GM23338 (cell line): Measurements from ENCODE around the gene TTBK2. TPM values are rescaled to one million over a fixed set of nuclear protein-coding genes. Genes with fewer than 3 reads are reported as not detected.

ENCODE experiments used
- ATAC-seq: fragments of 200-7000 bp; cut with Tn5 transposase; 3 replicates; pipeline ENCODE4 v1.9.1; 2020
- DNase-seq: peaks from one replicate; pipeline ENCODE4 v3.0.0-alpha.2; 2015; ENCODE audit warnings: low spot score
- H2AFZ ChIP-seq: fragments of 200-600 bp; sonication (generic); 2 replicates; pipeline ENCODE4 v1.8.0; 2016; ENCODE audit warnings: antibody characterized with exemption, mild to moderate bottlenecking, moderate library complexity
- H3F3A ChIP-seq: fragments of 200-600 bp; sonication (generic); replicated peaks from 2 replicates; pipeline ENCODE4 v1.8.0; 2017; ENCODE audit warnings: antibody characterized with exemption, mixed run types, low read depth
- H3K27ac ChIP-seq: fragments of 200-600 bp; sonication (generic); 2 replicates; pipeline ENCODE4 v1.6.1; 2016; ENCODE audit warnings: low read depth
- H3K27me3 ChIP-seq: fragments of 200-600 bp; sonication (generic); 2 replicates; pipeline ENCODE4 v1.8.0; 2016; ENCODE audit warnings: mild to moderate bottlenecking, mixed run types, moderate library complexity; ENCODE audit not compliant: insufficient read depth
- H3K36me3 ChIP-seq: fragments of 200-600 bp; sonication (generic); 2 replicates; pipeline ENCODE4 v1.8.0; 2016; ENCODE audit warnings: mild to moderate bottlenecking; ENCODE audit not compliant: insufficient read depth
- H3K4me1 ChIP-seq: fragments of 200-600 bp; sonication (generic); 2 replicates; pipeline ENCODE4 v1.8.0; 2016; ENCODE audit warnings: mild to moderate bottlenecking, moderate library complexity; ENCODE audit not compliant: insufficient read depth
- H3K4me2 ChIP-seq: fragments of 200-600 bp; sonication (generic); 2 replicates; pipeline ENCODE4 v1.7.1; 2017; ENCODE audit warnings: mixed run types
- H3K4me3 ChIP-seq: fragments of 200-600 bp; sonication (generic); 2 replicates; pipeline ENCODE4 v1.6.1; 2016; ENCODE audit warnings: mixed run types
- H3K79me2 ChIP-seq: fragments of 200-600 bp; sonication (generic); replicated peaks from 2 replicates; pipeline ENCODE4 v1.8.0; 2017; ENCODE audit warnings: mild to moderate bottlenecking; ENCODE audit not compliant: insufficient read depth
- H3K9me2 ChIP-seq: fragments of 200-600 bp; sonication (generic); 2 replicates; pipeline ENCODE4 v1.8.0; 2017; ENCODE audit not compliant: insufficient read depth
- H4K20me1 ChIP-seq: fragments of 200-600 bp; sonication (generic); replicated peaks from 2 replicates; pipeline ENCODE4 v1.8.0; 2017; ENCODE audit warnings: mild to moderate bottlenecking; ENCODE audit not compliant: insufficient read depth
- H3K27ac Mint-ChIP-seq: 2 replicates; pipeline ENCODE4 v1.8.0; 2020; ENCODE audit warnings: inconsistent platforms, mild to moderate bottlenecking, moderate library complexity, mixed read lengths
- H3K27me3 Mint-ChIP-seq: 3 replicates; pipeline ENCODE4 v1.8.0; 2022; ENCODE audit warnings: low read depth, mild to moderate bottlenecking, moderate library complexity, mixed read lengths, inconsistent platforms; ENCODE audit not compliant: insufficient read depth, poor library complexity
- H3K36me3 Mint-ChIP-seq: 3 replicates; pipeline ENCODE4 v1.8.0; 2021; ENCODE audit warnings: low read depth, mild to moderate bottlenecking, inconsistent platforms, moderate library complexity, mixed read lengths
- H3K4me1 Mint-ChIP-seq: 3 replicates; pipeline ENCODE4 v1.8.0; 2020; ENCODE audit warnings: mild to moderate bottlenecking, inconsistent platforms, mixed read lengths
- H3K4me3 Mint-ChIP-seq: 3 replicates; pipeline ENCODE4 v1.8.0; 2021; ENCODE audit warnings: moderate library complexity, mild to moderate bottlenecking, inconsistent platforms, mixed read lengths
- H3K9me3 Mint-ChIP-seq: 3 replicates; pipeline ENCODE4 v1.8.0; 2020; ENCODE audit warnings: moderate library complexity, mild to moderate bottlenecking, inconsistent platforms, mixed read lengths
- CREB1 ChIP-seq: fragments of 250-450 bp; sonication (Bioruptor Pico); IDR thresholded peaks from 2 replicates; pipeline ENCODE4 v1.5.0; 2020; ENCODE audit warnings: low read depth, mild to moderate bottlenecking, moderate library complexity
- CTCF ChIP-seq, 2 experiments: fragments of 200-600 bp in 1 of 2; sonication (generic) in 1 of 2; conservative IDR thresholded peaks; 2 replicates each; pipeline versions ENCODE4 v1.5.1 to v1.6.1; 2016 to 2017; ENCODE audit warnings: antibody characterized with exemption in 2 of 2, low read depth in 2 of 2, mild to moderate bottlenecking in 2 of 2, moderate library complexity in 1 of 2
- ETS1 ChIP-seq: IDR thresholded peaks from 2 replicates; pipeline ENCODE4 v1.6.1; 2016; ENCODE audit warnings: antibody characterized with exemption
- EZH2 ChIP-seq: fragments of 200-600 bp; sonication (generic); IDR thresholded peaks from one replicate; pipeline ENCODE4 v1.8.0; 2017; ENCODE audit warnings: antibody characterized with exemption, mild to moderate bottlenecking, low read depth; ENCODE audit not compliant: unreplicated experiment
- EZH2phosphoT487 ChIP-seq: fragments of 200-600 bp; sonication (generic); IDR thresholded peaks from one replicate; pipeline ENCODE4 v1.8.1; 2018; ENCODE audit warnings: antibody characterized with exemption; ENCODE audit not compliant: unreplicated experiment
- JUNB ChIP-seq: IDR thresholded peaks from one replicate; pipeline ENCODE4 v1.6.1; 2016; ENCODE audit warnings: antibody characterized with exemption; ENCODE audit not compliant: unreplicated experiment
- NANOG ChIP-seq: IDR thresholded peaks from 2 replicates; pipeline ENCODE4 v1.6.1; 2016; ENCODE audit warnings: antibody characterized with exemption, borderline replicate concordance
- POLR2AphosphoS5 ChIP-seq: IDR thresholded peaks from 2 replicates; pipeline ENCODE4 v1.6.1; 2016; ENCODE audit warnings: antibody characterized with exemption, low read depth
- REST ChIP-seq: IDR thresholded peaks from one replicate; pipeline ENCODE4 v1.6.1; 2018; ENCODE audit warnings: antibody characterized with exemption; ENCODE audit not compliant: unreplicated experiment
- STAT1 ChIP-seq: IDR thresholded peaks from one replicate; pipeline ENCODE4 v1.6.1; 2016; ENCODE audit warnings: antibody characterized with exemption; ENCODE audit not compliant: unreplicated experiment
- ZNF114 ChIP-seq: fragments of 250-450 bp; sonication (Bioruptor Pico); IDR thresholded peaks from 2 replicates; pipeline ENCODE4 v1.5.0; 2020; ENCODE audit warnings: mild to moderate bottlenecking, moderate library complexity
- ZNF331 ChIP-seq: fragments of 250-450 bp; sonication (Bioruptor Pico); IDR thresholded peaks from 2 replicates; pipeline ENCODE4 v1.5.0; 2020; ENCODE audit warnings: low read depth, mild to moderate bottlenecking, moderate library complexity
- ZNF462 ChIP-seq: fragments of 250-450 bp; sonication (Bioruptor Pico); IDR thresholded peaks from 2 replicates; pipeline ENCODE4 v1.5.0; 2020; ENCODE audit warnings: mild to moderate bottlenecking, moderate library complexity
- polyA plus RNA-seq: library from polyadenylated mRNA; unstranded; fragments of >200 nt; fragmentation: Nextera tagmentation; extraction: Ambion mirVana; gene quantifications from 2 replicates; pipeline ENCODE4 v1.2.1, GENCODE V29; 2016
- total RNA-seq: library from RNA; depleted of rRNA; stranded (reverse); fragments of >200 nt; shearing (Covaris generic); gene quantifications from 2 replicates; pipeline ENCODE4 v1.2.3, GENCODE V29; 2014

Gene TTBK2
- total and polyA plus RNA-seq, 2 experiments from 2014 or later: 5.8 to 15.9 TPM

GRCh38 chr15:42728972-42729371 lies 191.6 kb downstream of the TTBK2 start:
- H3K9me2 ChIP-seq: no peaks in the 10 kb centered on the region
- no peak overlapping the region for H3K4me2 ChIP-seq
- Mint-ChIP-seq H3K4me3 (no peak overlapping the region), H3K27ac (no peak overlapping the region; the same call in 1 of the 2 replicates), H3K36me3 (peaks cover 66% of the 10 kb centered on the region), H3K27me3 (peaks cover 5% of the 10 kb centered on the region), H3K4me1 (peaks cover 24% of the 10 kb centered on the region), H3K9me3 (no peaks in the 10 kb centered on the region)
- H3K36me3 ChIP-seq: peaks cover 26% of the 10 kb centered on the region
- H3K27me3 ChIP-seq: no peaks in the 10 kb centered on the region
- no peaks in the 10 kb centered on the region; the same call in none of the 2 replicates for H4K20me1 ChIP-seq
- peak overlapping the region; percentile 45; the same call in 1 of the 2 replicates for H3K27ac ChIP-seq
- ATAC-seq (peak; percentile 58), DNase-seq (no peak)
- no peak overlapping the region for H3K4me3 ChIP-seq
- no peak overlapping the region for H2AFZ ChIP-seq
- H3K79me2 ChIP-seq: no peaks in the 10 kb centered on the region
- no peaks in the 10 kb centered on the region; the same call in 1 of the 2 replicates for H3K4me1 ChIP-seq
- 0 out of 2 replicates have a peak, but pooled peaks cover 4% of the 10 kb centered on the region for H3F3A ChIP-seq
- no peak for TF ChIP-seq CTCF (conservative IDR thresholded peaks at IDR 0.05; ENCODE audit: low read depth in 2 of 2)
- no peak for TF ChIP-seq STAT1
- TF ChIP-seq EZH2: no peak
- no peak for TF ChIP-seq ZNF114 (CRISPR knock-in tag)
- TF ChIP-seq ETS1: no peak
- TF ChIP-seq ZNF462 (CRISPR knock-in tag): no peak
- TF ChIP-seq REST: no peak
- no peak for TF ChIP-seq NANOG
- TF ChIP-seq POLR2AphosphoS5: no peak
- no peak for TF ChIP-seq ZNF331
- no peak for TF ChIP-seq CREB1 (CRISPR knock-in tag)
- no peak for TF ChIP-seq EZH2phosphoT487
- TF ChIP-seq JUNB: no peak
